ENCODE results near the gene C9orf152.

GRCh38 chr9:110255034-110255462 is 47.1 kb upstream of the C9orf152 start:
- TF ChIP-seq, protein P1, sequence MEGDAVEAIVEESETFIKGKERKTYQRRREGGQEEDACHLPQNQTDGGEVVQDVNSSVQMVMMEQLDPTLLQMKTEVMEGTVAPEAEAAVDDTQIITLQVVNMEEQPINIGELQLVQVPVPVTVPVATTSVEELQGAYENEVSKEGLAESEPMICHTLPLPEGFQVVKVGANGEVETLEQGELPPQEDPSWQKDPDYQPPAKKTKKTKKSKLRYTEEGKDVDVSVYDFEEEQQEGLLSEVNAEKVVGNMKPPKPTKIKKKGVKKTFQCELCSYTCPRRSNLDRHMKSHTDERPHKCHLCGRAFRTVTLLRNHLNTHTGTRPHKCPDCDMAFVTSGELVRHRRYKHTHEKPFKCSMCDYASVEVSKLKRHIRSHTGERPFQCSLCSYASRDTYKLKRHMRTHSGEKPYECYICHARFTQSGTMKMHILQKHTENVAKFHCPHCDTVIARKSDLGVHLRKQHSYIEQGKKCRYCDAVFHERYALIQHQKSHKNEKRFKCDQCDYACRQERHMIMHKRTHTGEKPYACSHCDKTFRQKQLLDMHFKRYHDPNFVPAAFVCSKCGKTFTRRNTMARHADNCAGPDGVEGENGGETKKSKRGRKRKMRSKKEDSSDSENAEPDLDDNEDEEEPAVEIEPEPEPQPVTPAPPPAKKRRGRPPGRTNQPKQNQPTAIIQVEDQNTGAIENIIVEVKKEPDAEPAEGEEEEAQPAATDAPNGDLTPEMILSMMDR (IDR thresholded peaks at IDR 0.05; ENCODE audit: insufficient read depth, low read length): no peak
- TF ChIP-seq POLR2AphosphoS5 (IDR thresholded peaks at IDR 0.05; ENCODE audit: low read depth): no peak
- TF ChIP-seq, protein P2, sequence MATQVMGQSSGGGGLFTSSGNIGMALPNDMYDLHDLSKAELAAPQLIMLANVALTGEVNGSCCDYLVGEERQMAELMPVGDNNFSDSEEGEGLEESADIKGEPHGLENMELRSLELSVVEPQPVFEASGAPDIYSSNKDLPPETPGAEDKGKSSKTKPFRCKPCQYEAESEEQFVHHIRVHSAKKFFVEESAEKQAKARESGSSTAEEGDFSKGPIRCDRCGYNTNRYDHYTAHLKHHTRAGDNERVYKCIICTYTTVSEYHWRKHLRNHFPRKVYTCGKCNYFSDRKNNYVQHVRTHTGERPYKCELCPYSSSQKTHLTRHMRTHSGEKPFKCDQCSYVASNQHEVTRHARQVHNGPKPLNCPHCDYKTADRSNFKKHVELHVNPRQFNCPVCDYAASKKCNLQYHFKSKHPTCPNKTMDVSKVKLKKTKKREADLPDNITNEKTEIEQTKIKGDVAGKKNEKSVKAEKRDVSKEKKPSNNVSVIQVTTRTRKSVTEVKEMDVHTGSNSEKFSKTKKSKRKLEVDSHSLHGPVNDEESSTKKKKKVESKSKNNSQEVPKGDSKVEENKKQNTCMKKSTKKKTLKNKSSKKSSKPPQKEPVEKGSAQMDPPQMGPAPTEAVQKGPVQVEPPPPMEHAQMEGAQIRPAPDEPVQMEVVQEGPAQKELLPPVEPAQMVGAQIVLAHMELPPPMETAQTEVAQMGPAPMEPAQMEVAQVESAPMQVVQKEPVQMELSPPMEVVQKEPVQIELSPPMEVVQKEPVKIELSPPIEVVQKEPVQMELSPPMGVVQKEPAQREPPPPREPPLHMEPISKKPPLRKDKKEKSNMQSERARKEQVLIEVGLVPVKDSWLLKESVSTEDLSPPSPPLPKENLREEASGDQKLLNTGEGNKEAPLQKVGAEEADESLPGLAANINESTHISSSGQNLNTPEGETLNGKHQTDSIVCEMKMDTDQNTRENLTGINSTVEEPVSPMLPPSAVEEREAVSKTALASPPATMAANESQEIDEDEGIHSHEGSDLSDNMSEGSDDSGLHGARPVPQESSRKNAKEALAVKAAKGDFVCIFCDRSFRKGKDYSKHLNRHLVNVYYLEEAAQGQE (IDR thresholded peaks at IDR 0.05; ENCODE audit: insufficient replicate concordance, low read depth): no peak

Measured in HL-60 (cell line).